Measurements from ENCODE around the gene LRRC75A.

DNA sequence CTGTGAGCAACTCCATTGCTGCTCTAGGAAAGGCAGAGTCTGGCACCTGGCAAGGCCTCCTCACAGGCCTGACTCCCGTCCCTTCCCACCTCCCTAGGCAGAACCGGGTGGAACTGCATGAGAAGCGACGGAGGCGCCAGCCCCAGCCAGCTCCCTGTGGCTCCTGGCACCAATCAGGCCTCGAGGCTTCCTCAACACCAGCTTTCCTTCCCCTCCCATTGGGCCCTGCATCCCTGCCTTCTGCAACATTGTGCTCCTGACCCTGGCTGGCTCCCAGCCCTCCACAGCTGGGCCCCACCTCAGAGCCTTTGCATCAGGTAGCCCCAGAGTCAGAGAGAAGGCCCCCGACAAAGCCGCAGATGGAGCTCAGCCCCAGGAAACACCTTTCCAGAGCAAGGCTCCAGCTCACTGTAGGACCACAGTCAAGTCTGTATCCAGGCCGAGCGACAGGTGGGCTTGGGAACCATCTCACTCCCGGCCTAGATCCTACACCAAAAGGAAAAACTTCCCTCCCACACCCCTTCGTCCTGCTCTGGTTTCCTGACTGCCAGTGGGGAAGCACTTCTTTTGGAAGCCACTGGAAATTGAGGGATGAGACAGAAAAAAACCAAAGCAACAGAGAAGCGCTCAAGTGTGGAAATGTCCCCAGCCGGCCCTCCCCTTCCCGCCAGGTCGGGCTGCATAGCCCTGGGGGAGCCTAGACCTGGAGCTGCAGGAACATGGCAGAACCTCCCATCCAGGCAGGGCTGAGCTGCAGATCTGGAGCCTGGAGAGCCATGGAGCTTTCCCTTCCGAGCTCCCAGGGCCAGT, 31.0 kb downstream of the LRRC75A start:
- no peak for TF ChIP-seq CREB1 (CRISPR knock-in tag; IDR thresholded peaks at IDR 0.05; ENCODE audit: low read depth)
- TF ChIP-seq, protein P1, sequence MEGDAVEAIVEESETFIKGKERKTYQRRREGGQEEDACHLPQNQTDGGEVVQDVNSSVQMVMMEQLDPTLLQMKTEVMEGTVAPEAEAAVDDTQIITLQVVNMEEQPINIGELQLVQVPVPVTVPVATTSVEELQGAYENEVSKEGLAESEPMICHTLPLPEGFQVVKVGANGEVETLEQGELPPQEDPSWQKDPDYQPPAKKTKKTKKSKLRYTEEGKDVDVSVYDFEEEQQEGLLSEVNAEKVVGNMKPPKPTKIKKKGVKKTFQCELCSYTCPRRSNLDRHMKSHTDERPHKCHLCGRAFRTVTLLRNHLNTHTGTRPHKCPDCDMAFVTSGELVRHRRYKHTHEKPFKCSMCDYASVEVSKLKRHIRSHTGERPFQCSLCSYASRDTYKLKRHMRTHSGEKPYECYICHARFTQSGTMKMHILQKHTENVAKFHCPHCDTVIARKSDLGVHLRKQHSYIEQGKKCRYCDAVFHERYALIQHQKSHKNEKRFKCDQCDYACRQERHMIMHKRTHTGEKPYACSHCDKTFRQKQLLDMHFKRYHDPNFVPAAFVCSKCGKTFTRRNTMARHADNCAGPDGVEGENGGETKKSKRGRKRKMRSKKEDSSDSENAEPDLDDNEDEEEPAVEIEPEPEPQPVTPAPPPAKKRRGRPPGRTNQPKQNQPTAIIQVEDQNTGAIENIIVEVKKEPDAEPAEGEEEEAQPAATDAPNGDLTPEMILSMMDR (conservative IDR thresholded peaks at IDR 0.05; ENCODE audit: low read depth in 2 of 2), result no peak
